Colonic mucosa (tissue), 4 donors: ENCODE measurements around the gene MAP2K5. TPM values are rescaled to one million over a fixed set of nuclear protein-coding genes. Genes with fewer than 3 reads are reported as not detected.

ENCODE experiments used
- DNase-seq: peaks from one replicate; pipeline ENCODE4 v3.0.0-alpha.2; 2020
- H3K27ac ChIP-seq: fragments of 200-600 bp; one replicate; pipeline ENCODE4 v1.8.0; 2021
- H3K27me3 ChIP-seq: fragments of 200-600 bp; one replicate; pipeline ENCODE4 v1.8.0; 2021
- H3K36me3 ChIP-seq: fragments of 200-600 bp; one replicate; pipeline ENCODE4 v1.8.0; 2021
- H3K4me1 ChIP-seq: fragments of 200-600 bp; one replicate; pipeline ENCODE4 v1.8.0; 2021; ENCODE audit warnings: mild to moderate bottlenecking
- H3K4me3 ChIP-seq: fragments of 200-600 bp; one replicate; pipeline ENCODE4 v1.8.0; 2021
- H3K9ac ChIP-seq, 2 donors: one replicate each; pipeline ENCODE4 v1.7.0; 2013; ENCODE audit warnings: control low read depth in 2 of 2, low read depth in 2 of 2, low read length in 2 of 2
- H3K9me3 ChIP-seq: fragments of 200-600 bp; one replicate; pipeline ENCODE4 v1.8.0; 2021
- CTCF ChIP-seq: fragments of 200-600 bp; IDR thresholded peaks from one replicate; pipeline ENCODE4 v1.8.0; 2022; ENCODE audit warnings: antibody characterized with exemption, mild to moderate bottlenecking
- intact Hi-C: fragments of 100-400 bp; cut with DNase I; formaldehyde crosslinking; loops from one replicate; pipeline ENCODE4 v1.14.1; 2022
- total RNA-seq, 2 donors: library from RNA; stranded (reverse); fragmentation: NEBNext Ultra II Directional in 1 of 2; extraction: Animal tissue kit (Norgen Biotek cat#: 25700) in 1 of 2; gene quantifications; one replicate each; pipeline ENCODE4 v1.2.1, GENCODE V29; 2021
- donor health status: healthy.
- donor health status: DM: no; HTN: no; CAD: no.
- donor health status: DM: no; HTN: no; CAD: no.

MAP2K5 gene
- total RNA-seq, 2 donors from 2014 or later = 19.1 to 20.2 TPM

GRCh38 chr15:67824197-67824968, 281.9 kb downstream of the MAP2K5 start:
- Histone ChIP-seq H3K4me3 (no peak overlapping the region), H3K9ac (no peak overlapping the region), H3K9me3 (no peaks in the 10 kb centered on the region), H3K27ac (no peak overlapping the region), H3K27me3 (peaks cover 99% of the 10 kb centered on the region), H3K36me3 (no peaks in the 10 kb centered on the region), H3K4me1 (peaks cover 21% of the 10 kb centered on the region)
- TF ChIP-seq CTCF = no peak
- intact Hi-C loops = no loop called here
- DNase-seq = no peak

- Histone ChIP-seq H3K9ac (no peak within 1 kb of the TSS), H3K4me3 (peak within 1 kb of the TSS; percentile 3), H3K27me3 (peaks cover 100% of the 10 kb centered on the region), H3K9me3 (no peaks in the 10 kb centered on the region), H3K36me3 (no peaks in the 10 kb centered on the region), H3K4me1 (peaks cover 21% of the 10 kb centered on the region), H3K27ac (no peak within 1 kb of the TSS)
- TF ChIP-seq CTCF = no peak
- intact Hi-C loops = no loop called here
- no peak for DNase-seq
Measured at GRCh38 chr15:67824976-67825880, 282.7 kb downstream of the MAP2K5 start, which contains the start of gene SKOR1. SKOR1 (plus strand) TSS chr15:67825509; CDS start chr15:67825603, 94 bp downstream.

- peaks cover 21% of the 10 kb centered on the region for H3K4me1 ChIP-seq
- no peak overlapping the region for H3K27ac ChIP-seq
- peaks cover 100% of the 10 kb centered on the region for H3K27me3 ChIP-seq
- peak overlapping the region; percentile 3 for H3K4me3 ChIP-seq
- TF ChIP-seq CTCF = no peak
- H3K36me3 ChIP-seq = no peaks in the 10 kb centered on the region
- H3K9ac ChIP-seq = no peak overlapping the region
- no peaks in the 10 kb centered on the region for H3K9me3 ChIP-seq
- intact Hi-C loops = no loop called here
- no peak for DNase-seq
Measured at GRCh38 chr15:67825881-67826716, 283.6 kb downstream of the MAP2K5 start.

- Histone ChIP-seq H3K9me3 (no peaks in the 10 kb centered on the region), H3K27me3 (peaks cover 98% of the 10 kb centered on the region), H3K4me3 (no peak overlapping the region), H3K36me3 (no peaks in the 10 kb centered on the region), H3K9ac (no peak overlapping the region), H3K27ac (no peak overlapping the region), H3K4me1 (peaks cover 21% of the 10 kb centered on the region)
- intact Hi-C loops = no loop called here
- DNase-seq = no peak
- no peak for TF ChIP-seq CTCF
Measured at GRCh38 chr15:67826717-67827561, 284.4 kb downstream of the MAP2K5 start.
